Measurements from ENCODE around the gene STUM.

STUM gene

GRCh38 chr1:226563666-226564065 is 15.1 kb downstream of the STUM start:
- DNase-seq, result no peak

DNA sequence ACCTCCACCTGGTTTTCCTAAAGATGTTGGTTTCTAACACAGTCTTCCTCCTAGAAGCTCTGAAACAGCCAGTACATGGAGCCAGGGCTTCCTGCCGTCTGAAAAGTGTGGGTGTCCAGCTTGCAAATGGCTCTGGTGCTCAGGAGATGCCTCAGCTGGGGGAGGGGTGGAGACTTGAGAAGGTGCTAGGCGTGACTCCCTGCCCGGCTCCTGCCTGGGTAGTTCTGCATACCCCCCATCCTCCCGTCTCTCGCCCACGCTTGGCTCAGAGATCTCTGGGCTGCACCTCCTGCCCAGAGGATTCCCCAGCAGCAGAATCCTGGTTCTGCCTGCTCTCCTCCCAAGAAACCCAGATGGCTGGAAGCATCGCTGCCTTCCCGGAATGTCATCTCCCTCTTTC is 16.9 kb downstream of the STUM start:
- DNase-seq, result no peak

DNA sequence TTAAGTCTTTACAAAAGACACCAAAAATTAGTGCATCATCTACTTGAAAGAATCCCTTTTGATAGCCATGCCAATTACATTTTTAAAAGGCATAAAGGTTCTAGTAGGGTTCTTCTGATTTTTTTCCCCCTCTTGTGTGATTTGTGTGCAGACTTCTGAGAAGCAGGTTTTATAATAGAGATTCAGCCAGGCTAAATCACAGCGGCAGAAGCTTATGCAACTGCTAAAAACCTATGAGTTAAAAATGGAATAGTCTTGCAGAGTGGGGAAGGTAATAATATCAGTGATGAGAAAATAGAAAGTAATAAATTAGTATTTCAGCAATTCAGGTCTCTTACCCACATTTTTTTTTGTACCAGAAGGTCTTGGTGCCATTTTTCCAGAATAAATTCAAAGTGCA is 17.7 kb downstream of the STUM start:
- no peak for DNase-seq

DNA sequence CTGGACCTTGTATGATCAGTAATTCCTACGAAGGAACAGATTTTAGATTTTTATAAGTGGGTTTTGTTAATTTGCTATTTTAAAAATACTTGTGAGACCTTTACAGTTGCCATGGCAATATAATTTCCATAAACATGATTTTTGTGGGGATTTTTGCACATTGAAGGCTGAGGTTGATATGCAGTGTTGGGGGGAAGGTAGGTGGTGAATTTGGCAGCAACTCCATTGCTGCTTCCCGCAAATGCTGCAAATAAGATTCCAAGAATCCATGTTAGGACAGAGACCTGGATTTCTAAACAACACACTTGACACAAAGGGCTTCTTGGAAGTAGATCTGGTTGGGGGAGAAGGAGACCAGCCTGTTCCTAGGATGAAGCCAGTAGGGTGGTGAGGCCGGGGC is 18.2 kb downstream of the STUM start:
- DNase-seq, result no peak

GRCh38 chr1:226568077-226568831 is 19.7 kb downstream of the STUM start:
- no peak for DNase-seq

GRCh38 chr1:226568975-226569741 is 20.6 kb downstream of the STUM start:
- DNase-seq, result no peak

- DNase-seq, result peak; percentile 38
Measured at GRCh38 chr1:226569879-226570547, 21.4 kb downstream of the STUM start.

GRCh38 chr1:226571893-226572292 is 23.3 kb downstream of the STUM start:
- DNase-seq, result no peak

DNA sequence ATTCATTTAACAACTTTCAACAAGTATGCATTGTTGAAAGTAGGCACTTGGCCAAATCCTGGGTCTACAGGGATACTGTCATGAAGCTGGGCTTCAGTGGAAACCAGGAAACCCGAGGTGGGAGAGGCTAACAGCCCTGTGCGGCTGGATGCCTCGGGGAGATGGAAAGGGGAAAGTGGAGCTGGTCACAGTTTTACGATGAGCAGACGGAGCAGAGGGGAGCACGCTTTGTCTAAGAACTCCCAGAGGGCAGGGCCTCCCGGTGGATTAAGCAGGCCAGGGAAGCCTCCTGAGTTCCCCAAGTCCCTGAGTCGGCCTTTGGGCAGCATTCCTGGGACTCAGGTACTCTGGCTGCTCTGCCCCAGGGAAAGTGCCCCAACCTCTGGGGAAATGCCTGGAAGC is 23.8 kb downstream of the STUM start:
- no peak for DNase-seq

- no peak for DNase-seq
Measured at GRCh38 chr1:226574044-226574443, 25.5 kb downstream of the STUM start.

GRCh38 chr1:226574591-226575435 is 26.2 kb downstream of the STUM start:
- no peak for DNase-seq

DNA sequence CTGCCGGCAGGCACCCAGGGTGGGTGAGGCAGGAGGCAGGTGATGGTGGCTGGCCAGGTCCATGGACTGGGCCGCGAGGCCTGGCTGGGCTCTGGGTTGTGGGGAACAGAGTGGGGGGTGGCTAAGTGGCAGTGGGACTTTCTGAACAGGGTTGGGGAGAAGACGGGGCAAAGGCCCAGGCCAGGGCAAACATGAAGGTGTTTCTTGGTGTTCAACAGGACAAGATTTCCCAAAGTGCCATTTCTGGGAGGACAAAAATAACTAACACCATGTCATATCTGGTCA is 26.8 kb downstream of the STUM start:
- no peak for DNase-seq

GRCh38 chr1:226575739-226576378 is 27.3 kb downstream of the STUM start:
- DNase-seq, result peak; percentile 54

GRCh38 chr1:226576601-226577000 is 28.0 kb downstream of the STUM start:
- DNase-seq, result no peak

- no peak for DNase-seq
Measured at GRCh38 chr1:226577401-226578180, 29.0 kb downstream of the STUM start.

GRCh38 chr1:226578946-226579578 is 30.5 kb downstream of the STUM start:
- no peak for DNase-seq

- DNase-seq, result no peak
Measured at GRCh38 chr1:226579781-226580323, 31.3 kb downstream of the STUM start.

DNA sequence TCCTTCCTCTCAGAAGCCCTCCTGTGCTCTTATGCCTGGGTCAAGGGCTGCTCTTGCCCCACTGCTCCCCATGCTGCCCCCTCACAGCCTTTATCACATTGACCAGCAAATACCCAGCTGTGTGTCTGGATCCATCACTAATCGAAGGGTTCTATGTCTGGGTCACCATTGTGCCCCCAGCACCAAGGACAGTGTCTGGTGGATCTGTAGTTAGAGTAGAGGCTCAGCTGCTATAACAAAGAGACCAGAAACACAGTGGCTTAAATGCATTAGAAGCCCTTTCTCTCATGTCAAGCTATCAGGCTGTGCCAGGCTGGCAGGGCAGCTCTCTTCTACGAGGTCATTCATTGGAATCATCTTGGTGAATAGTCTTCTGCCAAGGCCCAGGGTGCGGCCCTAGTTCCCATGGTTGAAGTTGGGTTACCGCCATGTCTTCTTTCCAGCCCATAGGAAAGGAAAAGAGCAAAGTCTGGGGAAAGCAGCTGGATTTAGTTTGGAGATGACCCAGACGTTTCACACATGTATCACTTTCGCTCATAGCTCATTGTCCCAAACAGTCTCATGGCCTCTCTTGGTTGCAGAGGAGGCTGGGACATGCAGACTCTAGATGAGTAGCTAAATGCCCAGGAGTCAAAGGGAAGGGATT is 32.2 kb downstream of the STUM start:
- DNase-seq, result no peak

DNA sequence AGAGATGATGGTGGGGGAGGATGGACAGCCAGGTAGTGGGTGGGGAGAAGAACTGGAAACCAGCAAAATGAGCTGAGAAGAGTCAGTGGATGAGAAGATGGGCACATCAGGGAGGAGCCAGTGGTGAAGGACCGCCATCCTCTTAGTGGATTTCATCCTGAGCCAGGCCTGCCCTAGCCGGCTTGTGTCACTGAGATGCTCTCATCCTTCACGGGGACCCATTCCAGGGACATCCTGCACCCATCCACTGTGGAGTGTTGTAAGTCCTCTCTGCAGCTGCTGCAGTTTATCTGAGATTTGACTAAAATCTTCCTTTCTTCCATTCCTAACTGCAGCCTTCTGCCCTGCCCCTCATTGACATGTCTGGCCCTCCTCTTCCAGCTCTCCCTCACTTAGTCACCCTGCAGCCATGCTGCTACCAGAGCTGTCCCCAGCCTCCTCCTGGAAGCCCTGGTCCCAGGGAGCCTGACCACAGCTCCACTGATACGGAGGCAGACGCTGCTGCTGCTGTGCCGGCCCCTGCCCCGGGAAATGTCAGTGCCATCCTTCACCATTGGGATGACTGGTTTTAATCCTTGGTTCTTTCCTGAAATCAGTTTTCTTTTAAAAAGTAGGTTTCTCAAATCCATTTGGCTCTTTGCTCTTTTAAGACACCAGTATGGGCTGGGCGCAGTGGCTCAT is 33.2 kb downstream of the STUM start:
- no peak for DNase-seq

- DNase-seq, result no peak
Measured at GRCh38 chr1:226582966-226583365, 34.4 kb downstream of the STUM start.

Data from COR-L47 (cell line).